Left lung (tissue), 10 donors: ENCODE results near the gene ARF3. TPM values are rescaled to one million over a fixed set of nuclear protein-coding genes. Genes with fewer than 3 reads are reported as not detected.

Experiments used
- ATAC-seq: fragments of 200-7000 bp; cut with Tn5 transposase; one replicate; pipeline ENCODE4 v1.9.1; 2020; ENCODE audit warnings: moderate library complexity
- DNase-seq, 4 donors: peaks; one replicate each; pipeline ENCODE4 v3.0.0-alpha.2; 2013 to 2020
- H3K27ac ChIP-seq, 2 donors: fragments of 200-600 bp; sonication (generic) in 1 of 2; one replicate each; pipeline versions ENCODE4 v1.5.0 to v1.8.0; 2020 to 2021
- H3K27me3 ChIP-seq, 2 donors: fragments of 200-600 bp; sonication (generic) in 1 of 2; one replicate each; pipeline versions ENCODE4 v1.5.0 to v1.8.0; 2020 to 2021
- H3K36me3 ChIP-seq, 2 donors: fragments of 200-600 bp; sonication (generic) in 1 of 2; one replicate each; pipeline versions ENCODE4 v1.5.0 to v1.8.0; 2020 to 2021
- H3K4me1 ChIP-seq, 2 donors: fragments of 200-600 bp; one replicate each; pipeline ENCODE4 v1.8.0; 2021
- H3K4me3 ChIP-seq, 2 donors: fragments of 200-600 bp; sonication (generic) in 1 of 2; one replicate each; pipeline versions ENCODE4 v1.5.0 to v1.8.0; 2020 to 2021; ENCODE audit warnings: mild to moderate bottlenecking in 1 of 2
- H3K9me3 ChIP-seq, 2 donors: fragments of 200-600 bp; sonication (generic) in 1 of 2; one replicate each; pipeline versions ENCODE4 v1.5.0 to v1.8.0; 2020 to 2021
- CTCF ChIP-seq, 2 donors: fragments of 200-600 bp; sonication (generic) in 1 of 2; IDR thresholded peaks; one replicate each; pipeline versions ENCODE4 v1.5.0 to v1.8.0; 2021; ENCODE audit warnings: antibody characterized with exemption in 2 of 2
- intact Hi-C, 2 donors: fragments of 100-400 bp; cut with DNase I; formaldehyde crosslinking; loops; one replicate each; pipeline versions ENCODE4 v1.11.2 to v1.14.2; 2022
- polyA plus RNA-seq, 6 donors: library from polyadenylated mRNA; unstranded; fragments of 120-200 nt; gene quantifications; one replicate each; pipeline ENCODE4 v1.2.1, GENCODE V29; 2013; ENCODE audit not compliant: insufficient read length in 6 of 6
- total RNA-seq, 2 donors: library from RNA; stranded (reverse); fragmentation: NEBNext Ultra II Directional; extraction: Animal tissue kit (Norgen Biotek cat#: 25700); gene quantifications; one replicate each; pipeline ENCODE4 v1.2.1, GENCODE V29; 2021
- donor health status: DM: no; HTN: yes; CAD: no.
- donor health status: DM: no; HTN: no; CAD: no.

ARF3 gene
- total and polyA plus RNA-seq, 8 donors = 91.8 to 186 (median 105) TPM

GRCh38 chr12:48965298-48965838, 8.1 kb upstream of the ARF3 start:
- Histone ChIP-seq H3K27ac (no peak overlapping the region), H3K9me3 (no peaks in the 10 kb centered on the region), H3K4me1 (peaks cover 0 to 9% of the 10 kb centered on the region in 2 donors), H3K4me3 (no peak overlapping the region), H3K36me3 (no peaks in the 10 kb centered on the region), H3K27me3 (peaks cover 8 to 25% of the 10 kb centered on the region in 2 donors)
- no peak for DNase-seq
- no peak for ATAC-seq
- TF ChIP-seq CTCF (IDR thresholded peaks at IDR 0.05) = no peak
- intact Hi-C loops = no loop called here

GRCh38 chr12:48961801-48962200, 4.5 kb upstream of the ARF3 start:
- no peak overlapping the region for H3K4me3 ChIP-seq
- H3K36me3 ChIP-seq = no peaks in the 10 kb centered on the region
- DNase-seq = no peak
- no peaks in the 10 kb centered on the region for H3K9me3 ChIP-seq
- intact Hi-C loops = no loop called here
- H3K4me1 ChIP-seq = peaks cover 0 to 8% of the 10 kb centered on the region in 2 donors
- no peak for TF ChIP-seq CTCF (IDR thresholded peaks at IDR 0.05)
- peaks cover 0 to 7% of the 10 kb centered on the region in 2 donors for H3K27me3 ChIP-seq
- no peak for ATAC-seq
- no peak overlapping the region for H3K27ac ChIP-seq

GRCh38 chr12:48961331-48961730, 4.0 kb upstream of the ARF3 start:
- Histone ChIP-seq H3K9me3 (no peaks in the 10 kb centered on the region), H3K27me3 (peaks cover 0 to 7% of the 10 kb centered on the region in 2 donors), H3K36me3 (no peaks in the 10 kb centered on the region), H3K4me3 (no peak overlapping the region), H3K27ac (no peak overlapping the region), H3K4me1 (peaks cover 0 to 8% of the 10 kb centered on the region in 2 donors)
- intact Hi-C loops = no loop called here
- DNase-seq (no peak), ATAC-seq (no peak)
- no peak for TF ChIP-seq CTCF (IDR thresholded peaks at IDR 0.05)

- no peak overlapping the region for H3K4me3 ChIP-seq
- H3K9me3 ChIP-seq = no peaks in the 10 kb centered on the region
- H3K36me3 ChIP-seq = no peaks in the 10 kb centered on the region
- no peak for ATAC-seq
- no peak for DNase-seq
- intact Hi-C loops = no loop called here
- peaks cover 0 to 7% of the 10 kb centered on the region in 2 donors for H3K27me3 ChIP-seq
- no peak overlapping the region for H3K27ac ChIP-seq
- peaks cover 3 to 13% of the 10 kb centered on the region in 2 donors for H3K4me1 ChIP-seq
- no peak for TF ChIP-seq CTCF (IDR thresholded peaks at IDR 0.05)
These were observed 3.5 kb upstream of the ARF3 start for GRCh38 chr12:48960834-48961233.

- peak overlapping the region in 1 of 2 donors; percentile 89 for H3K27ac ChIP-seq
- intact Hi-C loops = no loop called here
- H3K4me3 ChIP-seq = peak overlapping the region; percentile 97 to 100
- peaks cover 0 to 7% of the 10 kb centered on the region in 2 donors for H3K27me3 ChIP-seq
- ATAC-seq = no peak
- DNase-seq = no peak
- H3K36me3 ChIP-seq = peaks cover under 1 to 4% of the 10 kb centered on the region in 2 donors
- TF ChIP-seq CTCF (IDR thresholded peaks at IDR 0.05) = no peak
- H3K9me3 ChIP-seq = no peaks in the 10 kb centered on the region
- H3K4me1 ChIP-seq = peaks cover 12 to 38% of the 10 kb centered on the region in 2 donors
These were observed 732 bp upstream of the ARF3 start for GRCh38 chr12:48958049-48958388.
